GM21717 (cell line): ENCODE data around the gene OVOL3.

Source experiments
- ATAC-seq: cut with Tn5 transposase; IDR thresholded peaks from one replicate; pipeline ENCODE4 v1.9.1; 2021; ENCODE audit warnings: mild to moderate bottlenecking, moderate library complexity; ENCODE audit not compliant: unreplicated experiment

Gene OVOL3

DNA sequence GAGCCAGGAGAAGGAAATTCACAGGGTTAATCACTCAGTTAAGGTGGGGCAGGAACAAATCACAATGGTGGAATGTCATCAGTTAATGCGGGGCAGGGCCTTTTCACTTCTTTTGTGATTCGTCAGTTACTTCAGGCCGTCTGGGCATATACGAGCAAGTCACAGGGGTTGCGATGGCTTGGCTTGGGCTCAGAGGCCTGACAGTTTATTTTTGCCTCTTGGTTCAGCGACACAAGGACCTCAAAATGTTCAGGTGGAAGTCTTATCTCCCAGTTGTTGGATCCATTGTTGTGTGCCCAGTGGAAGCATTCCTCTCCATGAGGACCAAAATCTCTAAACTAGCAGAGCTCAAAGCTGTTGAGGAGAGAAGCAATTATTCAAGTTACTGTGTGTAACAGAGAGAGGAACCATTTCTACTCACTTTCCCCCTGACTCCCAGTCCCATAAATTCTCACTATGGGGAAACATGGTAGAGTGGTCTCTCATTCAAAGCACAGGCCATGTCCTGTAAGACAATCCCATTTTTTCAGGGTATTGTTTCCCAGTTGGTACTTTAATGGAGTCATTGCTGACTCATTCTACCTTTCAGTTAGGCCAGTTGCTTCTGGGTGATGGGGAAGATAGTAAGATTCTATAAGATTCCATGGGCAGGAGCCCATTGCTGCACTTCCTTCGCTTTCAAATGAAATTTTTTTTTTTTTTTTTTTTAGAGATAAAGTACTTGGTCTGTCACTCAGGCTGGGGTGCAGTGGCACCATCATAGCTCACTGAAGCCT, 50.1 kb downstream of the OVOL3 start:
- no peak for ATAC-seq
